Measurements from ENCODE around the gene RAB36.

RAB36 gene

GRCh38 chr22:23144932-23145877, at the start of gene RAB36:
RAB36 (plus strand) TSS chr22:23145477; CDS start chr22:23146617, 1,140 bp downstream.
- TF ChIP-seq CTCF (IDR thresholded peaks at IDR 0.05) = no peak

DNA sequence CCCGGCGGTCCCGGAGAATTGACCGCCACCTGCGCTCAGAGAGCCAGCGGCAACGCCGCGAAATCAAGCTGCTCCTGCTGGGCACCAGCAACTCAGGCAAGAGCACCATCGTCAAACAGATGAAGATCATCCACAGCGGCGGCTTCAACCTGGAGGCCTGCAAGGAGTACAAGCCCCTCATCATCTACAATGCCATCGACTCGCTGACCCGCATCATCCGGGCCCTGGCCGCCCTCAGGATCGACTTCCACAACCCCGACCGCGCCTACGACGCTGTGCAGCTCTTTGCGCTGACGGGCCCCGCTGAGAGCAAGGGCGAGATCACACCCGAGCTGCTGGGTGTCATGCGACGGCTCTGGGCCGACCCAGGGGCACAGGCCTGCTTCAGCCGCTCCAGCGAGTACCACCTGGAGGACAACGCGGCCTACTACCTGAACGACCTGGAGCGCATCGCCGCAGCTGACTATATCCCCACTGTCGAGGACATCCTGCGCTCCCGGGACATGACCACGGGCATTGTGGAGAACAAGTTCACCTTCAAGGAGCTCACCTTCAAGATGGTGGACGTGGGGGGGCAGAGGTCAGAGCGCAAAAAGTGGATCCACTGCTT, 49.4 kb upstream of the RAB36 start:
- TF ChIP-seq CTCF (IDR thresholded peaks at IDR 0.05) = no peak

- TF ChIP-seq CTCF (IDR thresholded peaks at IDR 0.05) = no peak
Measured at GRCh38 chr22:23097412-23098229, 47.7 kb upstream of the RAB36 start.

DNA sequence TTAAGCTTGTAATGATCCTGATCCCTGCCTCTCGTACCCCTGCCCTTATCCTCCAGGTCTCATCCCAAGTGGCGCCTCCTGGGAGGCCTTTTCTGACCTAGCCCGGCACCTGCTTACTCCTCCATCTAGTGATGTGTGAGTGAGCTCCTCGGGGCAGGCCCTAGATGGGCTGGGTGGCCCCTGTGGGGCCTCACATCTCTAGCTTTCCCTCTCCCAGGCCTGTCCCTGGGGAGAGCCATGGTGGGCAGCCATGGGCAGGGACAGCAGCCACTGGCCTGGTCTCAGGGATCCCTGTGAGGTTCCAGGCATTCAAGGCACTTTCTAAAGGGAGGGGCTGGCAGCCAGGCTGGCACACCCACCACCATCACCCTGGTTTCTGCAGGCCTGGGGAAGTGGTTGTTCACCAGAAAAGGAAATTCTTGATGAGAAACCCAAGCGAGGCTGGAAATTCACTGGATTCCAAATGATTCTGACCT, 47.0 kb upstream of the RAB36 start:
- no peak for TF ChIP-seq CTCF (IDR thresholded peaks at IDR 0.05)

DNA sequence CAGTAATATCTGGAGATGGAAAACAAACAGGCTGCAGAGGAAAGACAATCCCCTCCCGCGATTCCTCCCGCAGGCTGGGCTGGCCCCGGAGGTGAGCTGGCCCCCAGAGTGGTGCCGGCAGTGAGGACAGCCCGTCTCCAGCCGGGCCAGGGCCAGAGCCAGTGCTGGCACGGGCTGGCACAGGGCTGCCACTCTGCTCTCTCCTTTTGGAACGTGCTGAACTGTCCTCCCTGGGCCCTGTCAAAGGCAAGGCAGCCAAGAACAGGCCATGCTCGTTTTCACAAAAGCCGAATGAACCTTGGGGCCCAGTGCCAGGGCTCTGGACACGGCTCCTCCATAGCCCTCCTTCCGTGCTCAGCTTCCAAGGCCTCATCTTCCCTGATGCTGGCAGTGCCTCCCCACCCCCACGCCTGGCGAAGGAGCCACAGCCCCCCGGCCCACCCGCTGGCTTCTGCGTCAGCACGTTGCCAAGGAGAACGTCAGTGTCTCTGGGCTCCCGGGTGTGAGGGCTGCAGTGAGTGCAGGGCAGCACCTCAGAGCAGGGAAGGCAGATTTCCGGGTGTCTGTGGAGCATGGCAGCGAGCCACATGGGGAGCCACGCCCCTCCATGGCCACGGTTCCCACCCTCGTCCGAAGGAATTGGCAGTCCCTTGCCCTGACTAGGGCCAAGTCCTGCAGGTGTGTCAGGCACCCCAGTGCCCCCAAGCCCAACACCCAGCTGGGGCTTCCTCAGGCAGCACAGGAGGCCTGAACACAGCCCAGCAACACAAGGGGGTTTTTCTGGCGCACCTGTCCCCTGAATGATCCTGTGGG, 46.4 kb upstream of the RAB36 start:
- no peak for TF ChIP-seq CTCF (IDR thresholded peaks at IDR 0.05)

- TF ChIP-seq CTCF (IDR thresholded peaks at IDR 0.05) = no peak
Measured at GRCh38 chr22:23099531-23099804, 45.8 kb upstream of the RAB36 start.

Data from LNCAP (cell line).